ENCODE results near the gene CCDC24. TPM values are rescaled to one million over a fixed set of nuclear protein-coding genes. Genes with fewer than 3 reads are reported as not detected.

The CCDC24 gene
- total RNA-seq, 1 donor from 2014 or later = 4.8 TPM

DNA sequence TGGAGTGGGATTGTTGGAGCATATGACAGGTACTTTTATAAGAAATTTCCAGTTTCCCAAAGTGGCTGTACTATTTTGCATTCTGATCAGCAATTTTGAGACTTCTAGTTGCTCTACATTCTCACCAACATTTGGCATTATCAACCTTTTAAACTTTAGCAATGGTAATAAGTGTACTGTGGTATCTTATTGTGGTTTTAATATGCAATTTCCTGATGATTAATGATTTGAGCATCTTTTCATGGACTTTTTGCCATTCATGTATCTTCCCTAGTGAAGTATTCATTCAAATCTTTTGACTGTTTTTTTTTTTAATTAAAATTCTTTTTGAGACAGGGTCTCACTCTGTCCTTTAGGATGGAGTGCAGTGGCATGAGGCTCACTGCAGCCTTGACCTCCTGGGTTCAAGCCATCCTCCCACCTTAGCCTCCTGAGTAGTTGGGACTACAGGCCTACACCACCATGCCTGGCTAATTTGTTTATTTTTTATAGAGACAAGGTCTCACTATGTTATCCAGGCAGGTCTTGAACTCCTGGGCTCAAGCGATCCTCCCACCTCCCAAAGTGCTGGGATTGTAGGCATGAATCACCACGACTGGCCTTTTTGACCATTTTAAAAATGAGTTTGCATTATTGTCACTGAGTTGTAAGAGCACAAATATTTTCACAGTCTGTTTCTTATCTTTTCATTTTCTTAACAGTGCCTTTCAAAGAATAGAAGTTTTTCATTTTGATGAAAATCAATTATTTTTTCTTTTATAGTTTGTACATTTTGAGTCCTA is 47.7 kb downstream of the CCDC24 start:
- Histone ChIP-seq H3K9me3 (no peaks in the 10 kb centered on the region), H3K27me3 (no peaks in the 10 kb centered on the region), H3K27ac (no peak overlapping the region), H3K4me3 (no peak overlapping the region), H3K36me3 (no peaks in the 10 kb centered on the region), H3K4me1 (peaks cover 17 to 22% of the 10 kb centered on the region in 2 donors)
- intact Hi-C loops (cut with DNase I) = loop anchor here (5.0 to 10.0 kb wide), 2 partner anchors 277 to 504 kb away; partner anchors contain the start of gene PTPRF
- no peak for DNase-seq (ENCODE audit: low spot score in 2 of 2)
- no peak for TF ChIP-seq CTCF (IDR thresholded peaks at IDR 0.05)

DNA sequence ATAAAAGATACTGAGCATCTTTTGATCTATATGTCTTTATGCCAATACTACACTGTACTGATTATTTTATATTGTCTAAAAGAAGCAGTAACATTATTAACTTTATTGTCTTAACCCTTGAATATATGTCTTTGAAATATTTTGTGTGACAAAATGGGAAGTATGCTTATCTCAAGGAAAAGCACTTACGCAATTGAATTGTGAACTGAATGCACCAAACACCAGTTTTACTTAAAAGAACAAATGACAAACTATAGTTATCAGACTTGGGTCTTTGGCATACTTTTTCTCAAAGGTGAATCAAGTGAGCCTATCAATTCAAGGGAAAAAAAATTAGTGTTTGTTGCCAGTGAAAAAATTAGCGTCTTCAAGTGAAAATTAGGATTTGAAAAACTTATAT is 49.0 kb downstream of the CCDC24 start:
- intact Hi-C loops (cut with DNase I) = no loop called here
- peaks cover 14 to 17% of the 10 kb centered on the region in 2 donors for H3K4me1 ChIP-seq
- no peak for TF ChIP-seq CTCF (IDR thresholded peaks at IDR 0.05)

DNA sequence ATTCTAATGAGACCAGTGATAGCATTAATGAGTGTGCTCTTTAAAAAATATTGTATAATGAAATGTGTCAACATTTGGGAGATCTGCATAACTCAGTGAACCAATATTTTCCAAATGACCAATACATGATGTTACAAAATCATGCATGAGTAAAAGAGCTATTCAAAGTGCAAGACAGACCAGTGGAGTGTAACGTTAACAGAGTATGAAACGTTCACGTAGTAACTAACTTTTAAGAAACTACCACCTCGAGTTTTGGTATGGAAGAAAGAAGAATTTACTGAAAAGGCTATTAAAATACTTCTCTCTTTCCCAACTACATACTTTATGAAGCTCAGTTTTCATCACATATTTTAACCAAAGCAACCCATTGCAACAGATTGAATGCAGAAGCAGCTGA is 49.4 kb downstream of the CCDC24 start:
- H3K9me3 ChIP-seq = no peaks in the 10 kb centered on the region
- H3K36me3 ChIP-seq = no peaks in the 10 kb centered on the region
- H3K27ac ChIP-seq = no peak overlapping the region
- DNase-seq (ENCODE audit: low spot score in 2 of 2) = no peak
- intact Hi-C loops (cut with DNase I) = no loop called here
- H3K4me1 ChIP-seq = peaks cover 10 to 13% of the 10 kb centered on the region in 2 donors
- no peaks in the 10 kb centered on the region for H3K27me3 ChIP-seq
- H3K4me3 ChIP-seq = no peak overlapping the region
- no peak for TF ChIP-seq CTCF (IDR thresholded peaks at IDR 0.05)

More for the DNA sequence above, 49.0 kb downstream of the CCDC24 start:
- no peaks in the 10 kb centered on the region for H3K9me3 ChIP-seq
- H3K27ac ChIP-seq = no peak overlapping the region
- no peaks in the 10 kb centered on the region for H3K27me3 ChIP-seq
- DNase-seq (ENCODE audit: low spot score in 2 of 2) = no peak
- H3K36me3 ChIP-seq = no peaks in the 10 kb centered on the region
- H3K4me3 ChIP-seq = no peak overlapping the region

DNA sequence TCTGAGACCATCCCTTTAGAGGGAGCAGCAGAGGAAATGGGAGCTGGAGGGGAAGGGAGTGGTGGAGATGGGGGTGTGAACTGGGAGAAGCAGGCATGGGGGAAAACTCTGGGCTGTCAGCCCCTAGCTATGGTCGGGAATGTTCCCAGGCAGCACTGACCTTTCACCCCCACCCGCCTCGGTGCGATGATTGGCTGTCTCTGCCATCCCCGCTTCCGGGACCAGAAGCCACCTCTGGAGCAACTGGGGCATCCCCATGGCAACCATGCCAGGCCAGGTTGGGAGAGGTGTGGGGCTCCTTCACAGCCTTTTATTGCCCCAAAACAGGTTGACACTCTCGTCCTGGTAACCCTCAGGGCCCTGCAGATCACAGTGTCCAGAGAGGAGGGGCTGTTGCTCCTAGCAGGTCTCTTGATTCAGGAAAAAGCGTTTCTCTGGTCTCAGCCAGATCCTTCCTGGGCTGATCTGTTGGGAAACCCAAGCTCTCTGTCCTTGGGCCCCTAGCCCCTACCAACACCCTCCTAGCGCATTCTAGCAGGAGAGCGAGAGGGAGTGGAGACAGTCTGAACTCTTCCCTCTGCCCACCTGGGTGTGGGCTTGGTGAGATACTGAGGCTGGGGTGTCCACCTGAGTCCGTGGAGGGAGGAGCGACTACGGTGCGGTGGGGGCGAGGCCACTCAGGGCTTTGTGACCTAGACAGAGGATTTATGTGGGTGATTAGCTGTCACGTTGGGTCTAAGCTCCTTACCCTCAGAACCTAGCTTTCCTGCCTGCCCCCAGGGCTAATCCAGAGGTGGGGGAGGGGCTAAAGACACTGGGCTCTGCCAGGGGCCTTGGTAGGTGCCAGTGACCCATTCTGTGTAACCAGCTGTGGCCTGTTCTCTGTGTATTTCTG is 52.0 kb downstream of the CCDC24 start:
- Histone ChIP-seq H3K36me3 (no peaks in the 10 kb centered on the region), H3K9me3 (no peaks in the 10 kb centered on the region), H3K4me3 (no peak overlapping the region), H3K27ac (no peak overlapping the region), H3K4me1 (peaks cover 0 to 9% of the 10 kb centered on the region in 2 donors), H3K27me3 (no peaks in the 10 kb centered on the region)
- no peak for DNase-seq (ENCODE audit: low spot score in 2 of 2)
- intact Hi-C loops (cut with DNase I) = no loop called here
- TF ChIP-seq CTCF (IDR thresholded peaks at IDR 0.05) = no peak

DNA sequence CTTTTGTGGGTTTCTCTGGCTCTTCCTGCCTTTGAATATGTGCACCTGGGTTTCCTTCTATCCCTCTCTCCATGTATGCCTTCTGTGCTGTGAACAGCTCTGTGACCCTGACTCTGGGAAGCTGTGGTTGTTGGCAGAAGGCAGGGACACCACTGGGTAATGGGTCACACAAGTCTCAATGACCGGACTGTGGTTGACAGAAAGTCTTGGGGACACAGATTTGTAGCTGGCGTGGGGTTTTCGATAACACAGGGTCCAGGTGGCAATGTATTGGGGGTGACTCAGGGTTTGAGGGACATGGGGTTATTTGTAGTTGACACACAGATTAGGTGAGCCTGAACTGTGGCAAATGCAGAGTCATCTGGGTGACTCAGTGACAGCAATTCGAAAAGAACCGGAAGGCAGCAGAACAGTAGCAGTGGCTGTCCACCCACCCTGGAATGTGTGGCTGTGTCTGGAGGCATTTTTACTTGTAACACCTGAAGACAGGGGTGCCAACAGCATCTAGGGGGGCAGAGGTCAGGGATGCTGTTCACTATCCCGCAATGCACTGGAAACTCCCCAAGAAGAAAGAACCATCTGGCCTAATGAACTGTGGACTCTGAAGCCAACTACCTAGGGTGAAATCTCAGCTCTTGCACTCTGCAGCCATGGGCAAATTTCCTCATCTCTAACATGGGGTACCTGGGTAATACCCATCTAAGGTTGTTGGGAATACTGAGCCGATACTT is 52.8 kb downstream of the CCDC24 start:
- Histone ChIP-seq H3K4me1 (peaks cover 0 to 12% of the 10 kb centered on the region in 2 donors), H3K27ac (no peak overlapping the region), H3K27me3 (no peaks in the 10 kb centered on the region), H3K36me3 (no peaks in the 10 kb centered on the region), H3K4me3 (no peak overlapping the region), H3K9me3 (no peaks in the 10 kb centered on the region)
- no peak for DNase-seq (ENCODE audit: low spot score in 2 of 2)
- intact Hi-C loops (cut with DNase I) = no loop called here
- TF ChIP-seq CTCF (IDR thresholded peaks at IDR 0.05) = no peak

All from ascending aorta (tissue), 2 donors.